GM10266 (cell line): ENCODE measurements around the gene TBC1D16.
A peak's percentile ranks its signal among the peaks of the same experiment; 100 is the strongest.

Experiments
- DNase-seq: peaks from one replicate; pipeline ENCODE4 v3.0.0; 2012; ENCODE audit errors: extremely low spot score
- TF ChIP-seq, protein P1 (sequence below): IDR thresholded peaks from 2 replicates; pipeline ENCODE4 v1.5.1; 2012; ENCODE audit warnings: mild to moderate bottlenecking, low read depth; ENCODE audit not compliant: control insufficient read depth, insufficient read depth; ENCODE audit errors: missing control alignments

Gene TBC1D16

DNA sequence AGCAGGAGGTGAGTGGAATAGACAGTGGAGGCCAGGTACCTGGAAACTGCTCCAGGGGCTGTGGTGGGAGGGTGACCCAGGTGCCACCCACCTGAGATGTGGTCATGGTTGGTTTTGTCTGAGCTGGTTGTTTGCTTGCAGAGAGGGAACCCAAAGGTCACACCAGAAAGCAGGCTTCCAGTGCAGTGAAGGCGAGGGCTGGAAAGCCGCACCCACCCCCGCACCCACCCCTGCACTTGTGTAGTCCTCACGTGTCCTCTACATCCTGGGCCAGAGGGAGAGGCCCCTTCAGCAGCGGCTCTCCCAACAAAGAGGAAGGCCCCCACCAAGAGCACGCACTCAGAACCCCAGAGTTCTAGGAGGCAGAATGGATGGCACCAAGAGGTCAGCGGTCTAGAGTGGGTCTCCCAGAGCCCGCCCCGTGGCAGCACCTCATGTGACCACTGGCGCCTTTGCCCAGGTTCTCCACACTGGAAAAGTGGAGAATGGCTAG lies 103.8 kb downstream of the TBC1D16 start:
- TF ChIP-seq, protein P1, sequence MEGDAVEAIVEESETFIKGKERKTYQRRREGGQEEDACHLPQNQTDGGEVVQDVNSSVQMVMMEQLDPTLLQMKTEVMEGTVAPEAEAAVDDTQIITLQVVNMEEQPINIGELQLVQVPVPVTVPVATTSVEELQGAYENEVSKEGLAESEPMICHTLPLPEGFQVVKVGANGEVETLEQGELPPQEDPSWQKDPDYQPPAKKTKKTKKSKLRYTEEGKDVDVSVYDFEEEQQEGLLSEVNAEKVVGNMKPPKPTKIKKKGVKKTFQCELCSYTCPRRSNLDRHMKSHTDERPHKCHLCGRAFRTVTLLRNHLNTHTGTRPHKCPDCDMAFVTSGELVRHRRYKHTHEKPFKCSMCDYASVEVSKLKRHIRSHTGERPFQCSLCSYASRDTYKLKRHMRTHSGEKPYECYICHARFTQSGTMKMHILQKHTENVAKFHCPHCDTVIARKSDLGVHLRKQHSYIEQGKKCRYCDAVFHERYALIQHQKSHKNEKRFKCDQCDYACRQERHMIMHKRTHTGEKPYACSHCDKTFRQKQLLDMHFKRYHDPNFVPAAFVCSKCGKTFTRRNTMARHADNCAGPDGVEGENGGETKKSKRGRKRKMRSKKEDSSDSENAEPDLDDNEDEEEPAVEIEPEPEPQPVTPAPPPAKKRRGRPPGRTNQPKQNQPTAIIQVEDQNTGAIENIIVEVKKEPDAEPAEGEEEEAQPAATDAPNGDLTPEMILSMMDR = no peak
- DNase-seq = no peak

GRCh38 chr17:79930877-79931816 lies 104.5 kb downstream of the TBC1D16 start:
- peak; percentile 62 for DNase-seq
- TF ChIP-seq, protein P1 = no peak

GRCh38 chr17:79930062-79930876 lies 105.4 kb downstream of the TBC1D16 start:
- DNase-seq = no peak

DNA sequence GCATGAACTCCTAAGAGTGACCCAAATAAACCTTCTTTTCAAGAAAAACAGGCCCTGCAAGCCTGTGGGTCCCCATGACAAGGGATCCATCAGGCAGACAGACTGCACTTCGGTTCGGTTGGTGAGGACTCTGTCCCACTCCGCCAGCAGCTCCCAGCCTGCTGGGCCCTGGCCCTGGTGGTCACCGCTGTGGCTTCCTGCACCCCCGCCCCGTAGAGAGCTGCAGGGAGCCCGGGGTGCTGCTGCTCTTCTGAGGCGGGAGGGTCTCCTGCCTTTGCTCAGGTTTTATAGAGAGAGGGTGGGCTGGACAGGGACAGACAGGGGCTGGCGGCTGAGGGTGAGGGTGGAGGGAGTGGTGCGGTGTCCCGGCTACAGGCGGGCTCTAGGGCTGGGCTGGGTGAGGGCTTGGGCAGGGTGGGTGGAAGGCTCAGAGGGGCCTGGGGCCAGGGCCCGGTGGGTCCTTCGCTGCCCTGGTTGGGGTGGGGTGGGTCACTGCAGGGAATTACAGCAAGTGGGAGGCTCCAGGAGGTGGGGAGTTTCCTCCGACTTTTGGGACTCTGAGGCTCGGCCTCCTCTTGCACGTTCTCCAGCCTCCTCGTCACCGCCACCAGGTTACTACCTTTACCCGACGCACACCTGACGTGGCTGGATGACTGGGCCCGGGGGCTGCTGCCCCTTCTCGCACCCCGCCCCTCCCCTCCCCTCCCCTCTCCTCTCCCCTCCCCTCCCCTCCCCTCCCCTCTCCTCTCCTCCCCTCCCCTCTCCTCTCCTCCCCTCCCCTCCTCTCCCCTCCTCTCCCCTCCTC lies 106.2 kb downstream of the TBC1D16 start:
- no peak for DNase-seq
- TF ChIP-seq, protein P1 = no peak

More at GRCh38 chr17:79930062-79930876, 105.4 kb downstream of the TBC1D16 start:
- TF ChIP-seq, protein P1 = no peak

DNA sequence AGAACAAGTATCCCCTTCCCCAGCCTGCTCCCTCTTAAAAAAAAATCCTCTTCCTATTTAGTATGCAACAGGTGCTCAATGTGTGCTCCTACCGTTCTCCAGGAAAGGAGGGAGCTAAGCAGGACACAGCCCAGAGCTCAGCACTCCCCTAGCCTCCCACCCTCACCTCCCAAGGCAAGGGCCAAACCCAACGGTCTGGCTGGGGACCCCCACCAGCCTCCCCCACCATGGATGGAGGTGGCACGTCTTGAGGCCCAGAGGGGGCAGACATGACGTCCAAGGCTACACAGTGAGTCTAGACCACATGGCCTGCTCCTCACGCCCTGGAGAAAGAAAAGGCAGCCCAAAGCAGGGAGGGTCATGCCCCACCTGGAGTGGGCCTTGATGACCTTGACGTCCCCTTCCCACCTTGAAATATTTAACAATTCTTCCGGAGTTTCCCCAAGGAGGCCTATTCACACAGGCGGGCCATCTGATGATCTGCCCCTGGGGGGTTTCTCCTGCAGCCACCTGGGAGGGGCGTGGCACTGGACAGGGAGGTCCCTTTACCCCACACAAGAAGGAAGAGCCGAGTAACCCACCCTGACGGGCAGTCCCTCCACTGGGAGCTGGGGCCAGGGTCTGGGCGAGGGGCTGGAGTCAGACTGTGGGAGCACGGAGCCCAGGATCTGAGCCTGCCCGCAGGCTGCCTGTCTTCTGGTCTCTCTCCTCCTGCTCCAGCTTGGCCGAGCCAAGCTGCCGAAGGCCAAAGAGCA lies 107.0 kb downstream of the TBC1D16 start:
- TF ChIP-seq, protein P1 = no peak
- DNase-seq = no peak
